GM12891 (cell line): ENCODE results near the gene COA7.

Experiments
- DNase-seq: peaks from one replicate; pipeline ENCODE4 v3.0.0; 2011; ENCODE audit warnings: low spot score; ENCODE audit not compliant: insufficient read length
- FAIRE-seq: peaks from 2 replicates; lab custom pipeline; 2011; peaks lifted over from hg19 to GRCh38; lab: Jason Lieb, UNC
- PAX5 ChIP-seq: IDR thresholded peaks from 2 replicates; pipeline ENCODE4 v1.6.1; 2011; ENCODE audit warnings: low read length, moderate library complexity, mild to moderate bottlenecking; ENCODE audit not compliant: insufficient read depth, severe bottlenecking
- POLR2A ChIP-seq: IDR thresholded peaks from 2 replicates; pipeline ENCODE4 v1.6.1; 2011; ENCODE audit warnings: low read depth, low read length, control low read depth
- POLR2AphosphoS5 ChIP-seq: IDR thresholded peaks from 2 replicates; pipeline ENCODE4 v1.6.1; 2011; ENCODE audit warnings: low read depth, low read length, control low read depth
- POU2F2 ChIP-seq: IDR thresholded peaks from 2 replicates; pipeline ENCODE4 v1.6.1; 2011; ENCODE audit warnings: low read depth, mild to moderate bottlenecking, control low read depth, low read length, moderate library complexity
- SPI1 ChIP-seq: IDR thresholded peaks from 2 replicates; pipeline ENCODE4 v1.6.1; 2011; ENCODE audit warnings: low read depth, low read length, control low read depth
- TAF1 ChIP-seq: IDR thresholded peaks from 2 replicates; pipeline ENCODE4 v1.6.1; 2011; ENCODE audit warnings: low read depth, low read length, control low read depth

Gene COA7

GRCh38 chr1:52672946-52673345 lies 25.2 kb downstream of the COA7 start:
- DNase-seq (no peak), FAIRE-seq (no peak)
- TF ChIP-seq POU2F2 (no peak), SPI1 (no peak), POLR2A (no peak)

- no peak for DNase-seq
- FAIRE-seq = no peak
- TF ChIP-seq POLR2A (no peak), POU2F2 (no peak), POLR2AphosphoS5 (no peak), TAF1 (no peak), PAX5 (no peak), SPI1 (no peak)
Observed at GRCh38 chr1:52670604-52671003, 27.5 kb downstream of the COA7 start.

GRCh38 chr1:52669696-52670095 lies 28.5 kb downstream of the COA7 start:
- TF ChIP-seq SPI1 (no peak), TAF1 (no peak), PAX5 (no peak), POLR2A (no peak), POLR2AphosphoS5 (no peak), POU2F2 (no peak)
- FAIRE-seq (no peak), DNase-seq (no peak)

- DNase-seq (no peak), FAIRE-seq (no peak)
- TF ChIP-seq POLR2AphosphoS5 (no peak), POU2F2 (no peak), PAX5 (no peak), SPI1 (no peak), POLR2A (no peak), TAF1 (no peak)
Observed at GRCh38 chr1:52668711-52669110, 29.4 kb downstream of the COA7 start.

GRCh38 chr1:52667984-52668383 lies 30.2 kb downstream of the COA7 start:
- DNase-seq = no peak
- FAIRE-seq = no peak
- TF ChIP-seq POLR2A = no peak
- TF ChIP-seq POLR2AphosphoS5 = no peak
- no peak for TF ChIP-seq PAX5
- TF ChIP-seq POU2F2 = no peak
- no peak for TF ChIP-seq TAF1
- no peak for TF ChIP-seq SPI1

- TF ChIP-seq POLR2A (no peak), SPI1 (no peak), TAF1 (no peak), POU2F2 (no peak), PAX5 (no peak), POLR2AphosphoS5 (no peak)
- no peak for FAIRE-seq
- DNase-seq = no peak
Observed at GRCh38 chr1:52667290-52667689, 30.9 kb downstream of the COA7 start.

GRCh38 chr1:52665006-52665941 lies 32.9 kb downstream of the COA7 start:
- DNase-seq = no peak
- TF ChIP-seq POLR2AphosphoS5 (no peak), POU2F2 (no peak), POLR2A (no peak), TAF1 (no peak), SPI1 (no peak), PAX5 (no peak)
- no peak for FAIRE-seq

GRCh38 chr1:52663716-52664115 lies 34.4 kb downstream of the COA7 start:
- TF ChIP-seq POLR2A (no peak), SPI1 (no peak)
- FAIRE-seq (no peak), DNase-seq (no peak)

GRCh38 chr1:52662645-52663313 lies 35.4 kb downstream of the COA7 start:
- no peak for TF ChIP-seq TAF1
- TF ChIP-seq POU2F2 = no peak
- TF ChIP-seq POLR2A = no peak
- no peak for TF ChIP-seq POLR2AphosphoS5
- TF ChIP-seq SPI1 = no peak
- TF ChIP-seq PAX5 = no peak
- FAIRE-seq (no peak), DNase-seq (no peak)

GRCh38 chr1:52660807-52661206 lies 37.3 kb downstream of the COA7 start:
- DNase-seq = no peak
- no peak for FAIRE-seq

More at GRCh38 chr1:52660807-52661206, 37.3 kb downstream of the COA7 start:
- no peak for TF ChIP-seq POLR2AphosphoS5
- no peak for TF ChIP-seq SPI1
- no peak for TF ChIP-seq TAF1
- TF ChIP-seq PAX5 = no peak
